Endothelial cell of umbilical vein (primary cell): ENCODE data around the gene MYBPC1. TPM values are rescaled to one million over a fixed set of nuclear protein-coding genes. Genes with fewer than 3 reads are reported as not detected.

Source experiments
- BruUV-seq: library from RNA; stranded (reverse); fragments of 400-500 nt; replicated peaks from 2 replicates; lab custom pipeline; 2021; lab: Mats Ljungman, UMichigan
- CTCF ChIA-PET: fragments of 300-600, 350-600 bp; sonication (Branson Sonifier 250); formaldehyde crosslinking; loops from one replicate; lab custom pipeline; 2021; ENCODE audit warnings: antibody characterized with exemption, inconsistent platforms; lab: Charles Lee
- POLR2A ChIA-PET: fragments of 300-600, 350-600 bp; sonication (Branson Sonifier 250); formaldehyde crosslinking; loops from one replicate; lab custom pipeline; 2021; ENCODE audit warnings: antibody characterized with exemption, inconsistent platforms; lab: Charles Lee
- DNase-seq: peaks from one replicate; pipeline ENCODE4 v3.0.0-alpha.2; 2011; ENCODE audit warnings: low read depth, low spot score
- FAIRE-seq: peaks from 2 replicates; lab custom pipeline; 2011; peaks lifted over from hg19 to GRCh38; lab: Jason Lieb, UNC
- H2AFZ ChIP-seq: 2 replicates; pipeline ENCODE4 v1.6.0; 2012; ENCODE audit warnings: low read depth, low read length, control low read depth, inconsistent platforms
- H3K27ac ChIP-seq: 2 replicates; pipeline ENCODE4 v1.5.1; 2011; ENCODE audit warnings: low read depth, mild to moderate bottlenecking, control low read depth, low read length, moderate library complexity; ENCODE audit not compliant: insufficient read depth
- H3K27me3 ChIP-seq, 2 experiments: 2 replicates each; pipeline versions ENCODE4 v1.6.0 to v1.6.1; 2011; ENCODE audit warnings: low read length in 2 of 2, mixed read lengths in 1 of 2; ENCODE audit not compliant: control insufficient read depth in 2 of 2, insufficient read depth in 2 of 2
- H3K36me3 ChIP-seq, 2 experiments: 2 replicates in 1 of 2; 3 replicates in 1 of 2; pipeline ENCODE4 v1.5.1; 2011; ENCODE audit warnings: low read length in 2 of 2, mild to moderate bottlenecking in 1 of 2, moderate library complexity in 1 of 2; ENCODE audit not compliant: control insufficient read depth in 2 of 2, insufficient read depth in 2 of 2; ENCODE audit errors: extremely low read depth in 1 of 2
- H3K4me1 ChIP-seq: 3 replicates; pipeline ENCODE4 v1.5.1; 2011; ENCODE audit warnings: mild to moderate bottlenecking, low read length; ENCODE audit not compliant: control insufficient read depth, insufficient read depth; ENCODE audit errors: extremely low read depth
- H3K4me2 ChIP-seq: 2 replicates; pipeline ENCODE4 v1.6.1; 2011; ENCODE audit warnings: low read length, control low read depth, mixed read lengths; ENCODE audit not compliant: insufficient read depth
- H3K4me3 ChIP-seq, 3 experiments: fragments of 200-600 bp in 1 of 3; sonication (generic), shearing (Covaris generic) in 1 of 3; replicated peaks in 1 of 3; 2 replicates each; pipeline ENCODE4 v1.5.1; 2011 to 2016; ENCODE audit warnings: control low read depth in 3 of 3, low read length in 3 of 3, mild to moderate bottlenecking in 2 of 3, inconsistent platforms in 1 of 3, low read depth in 1 of 3, moderate library complexity in 1 of 3; ENCODE audit not compliant: insufficient read depth in 1 of 3
- H3K79me2 ChIP-seq: 2 replicates; pipeline ENCODE4 v1.6.0; 2012; ENCODE audit warnings: low read length, inconsistent platforms; ENCODE audit not compliant: control insufficient read depth, insufficient read depth
- H3K9ac ChIP-seq: replicated peaks from 2 replicates; pipeline ENCODE3; 2011; ENCODE audit warnings: low read length, control low read depth; ENCODE audit not compliant: insufficient read depth; ENCODE audit errors: extremely low read depth
- H3K9me1 ChIP-seq: replicated peaks from 3 replicates; pipeline ENCODE4 v1.6.0; 2011; ENCODE audit warnings: mild to moderate bottlenecking, low read length; ENCODE audit not compliant: control insufficient read depth, insufficient read depth; ENCODE audit errors: extremely low read depth
- H3K9me3 ChIP-seq: replicated peaks from 2 replicates; pipeline ENCODE4 v1.5.1; 2012; ENCODE audit warnings: low read length, inconsistent platforms; ENCODE audit not compliant: control insufficient read depth, insufficient read depth
- H4K20me1 ChIP-seq: replicated peaks from 2 replicates; pipeline ENCODE3; 2011; ENCODE audit warnings: mild to moderate bottlenecking, low read length; ENCODE audit not compliant: control insufficient read depth, insufficient read depth; ENCODE audit errors: extremely low read depth
- CTCF ChIP-seq, 2 donors: IDR thresholded peaks; 1 replicate in 1 of 2; 2 replicates in 1 of 2; pipeline ENCODE4 v1.5.1; 2011; ENCODE audit warnings: low read length in 2 of 2, mild to moderate bottlenecking in 2 of 2, moderate library complexity in 2 of 2, control low read depth in 1 of 2, inconsistent platforms in 1 of 2, low read depth in 1 of 2; ENCODE audit not compliant: insufficient read depth in 1 of 2; ENCODE audit errors: extremely low read depth in 1 of 2
- EZH2 ChIP-seq: IDR thresholded peaks from 2 replicates; pipeline ENCODE4 v1.6.1; 2012; ENCODE audit warnings: borderline replicate concordance, low read depth, mild to moderate bottlenecking, moderate library complexity, low read length, inconsistent platforms; ENCODE audit not compliant: severe bottlenecking
- FOS ChIP-seq: IDR thresholded peaks from 2 replicates; pipeline ENCODE4 v1.6.1; 2011; ENCODE audit warnings: mild to moderate bottlenecking, low read length, moderate library complexity, borderline replicate concordance; ENCODE audit not compliant: insufficient read depth
- GATA2 ChIP-seq: IDR thresholded peaks from 2 replicates; pipeline ENCODE4 v1.7.0; 2011; ENCODE audit warnings: low read depth, mild to moderate bottlenecking, moderate library complexity, mixed read lengths, low read length; ENCODE audit not compliant: insufficient read length, insufficient read depth
- JUN ChIP-seq: IDR thresholded peaks from 2 replicates; pipeline ENCODE4 v1.6.1; 2011; ENCODE audit warnings: borderline replicate concordance, low read depth; ENCODE audit not compliant: insufficient read length, insufficient read depth
- MAX ChIP-seq: IDR thresholded peaks from 2 replicates; pipeline ENCODE4 v1.6.1; 2011; ENCODE audit not compliant: insufficient read depth, insufficient read length
- MYC ChIP-seq: IDR thresholded peaks from one replicate; pipeline ENCODE4 v1.6.1; 2011; ENCODE audit warnings: mild to moderate bottlenecking, low read depth, low read length
- POLR2A ChIP-seq: IDR thresholded peaks from 2 replicates; pipeline ENCODE4 v1.6.1; 2012; ENCODE audit warnings: low read depth, mild to moderate bottlenecking, control low read depth, low read length
- POLR2AphosphoS5 ChIP-seq: IDR thresholded peaks from 2 replicates; pipeline ENCODE4 v1.6.1; 2012; ENCODE audit warnings: low read depth, mild to moderate bottlenecking, control low read depth, low read length, moderate library complexity; ENCODE audit not compliant: insufficient read depth
- dilution Hi-C: fragments of 300-500 bp; cut with MboI; formaldehyde crosslinking; loops from one replicate; pipeline ENCODE4 v1.15.0; 2019; ENCODE audit warnings: low sequenced_read_pairs; ENCODE audit not compliant: extremely low pct_ligation_motif_present
- intact Hi-C: fragments of 100-400 bp; cut with micrococcal nuclease; formaldehyde crosslinking; loops from one replicate; pipeline ENCODE4 v1.10.0; 2022
- polyA plus RNA-seq, 4 experiments: library from polyadenylated mRNA; depleted of rRNA in 3 of 4; stranded (reverse) in 3 of 4; unstranded in 1 of 4; fragments of >200 nt; gene quantifications; 2 replicates each; pipeline versions ENCODE4 v1.2.1 to v1.2.3, GENCODE V29; 2011 to 2012; ENCODE audit warnings: missing spikeins in 1 of 4
- total RNA-seq: library from RNA; stranded (reverse); gene quantifications from 2 replicates; pipeline ENCODE4 v1.2.3, GENCODE V29; 2021

Gene MYBPC1
- total and polyA plus RNA-seq, 2 donors (not counting 3 experiments of a cell fraction or from before 2014, with no cell fraction given): not detected

- no peak for FAIRE-seq
- H3K4me1 ChIP-seq: no peaks in the 10 kb centered on the region
- H3K9me1 ChIP-seq: no peaks in the 10 kb centered on the region
- CTCF ChIA-PET: no interaction called here
- TF ChIP-seq JUN (no peak), GATA2 (no peak), CTCF (IDR thresholded peaks at IDR 0.05; ENCODE audit: extremely low read depth in 1 of 2, insufficient read depth in 1 of 2, low read depth in 1 of 2, low read length in 2 of 2) (no peak), MYC (no peak), POLR2AphosphoS5 (no peak), POLR2A (no peak), FOS (no peak), MAX (no peak), EZH2 (no peak)
- H3K79me2 ChIP-seq: no peaks in the 10 kb centered on the region
- H3K36me3 ChIP-seq: no peaks in the 10 kb centered on the region
- H3K4me2 ChIP-seq: no peak overlapping the region
- no peak overlapping the region for H3K4me3 ChIP-seq
- POLR2A ChIA-PET: no interaction called here
- H3K27me3 ChIP-seq: peaks cover 0 to 9% of the 10 kb centered on the region in 2 experiments
- BruUV-seq: no TSS peak
- no peaks in the 10 kb centered on the region for H4K20me1 ChIP-seq
- dilution Hi-C loops: no loop called here
- H3K9me3 ChIP-seq: no peaks in the 10 kb centered on the region
- H3K27ac ChIP-seq: no peak overlapping the region
- no peak overlapping the region for H3K9ac ChIP-seq
- DNase-seq: no peak
- intact Hi-C loops: no loop called here
- H2AFZ ChIP-seq: no peak overlapping the region
These were observed 85.5 kb downstream of the MYBPC1 start for GRCh38 chr12:101680240-101680639.
